22Rv1 (cell line): Measurements from ENCODE around the gene USP32.

Source experiments
- CTCF ChIP-seq: fragments of 450-650 bp; IDR thresholded peaks from 2 replicates; pipeline ENCODE4 v1.5.1; 2017; ENCODE audit warnings: mild to moderate bottlenecking
- ZFX ChIP-seq: fragments of 450-650 bp; IDR thresholded peaks from 2 replicates; pipeline ENCODE4 v1.6.1; 2017; ENCODE audit warnings: antibody characterized with exemption, borderline replicate concordance

- TF ChIP-seq CTCF (no peak), ZFX (no peak)
Measured at GRCh38 chr17:60358606-60359225, 33.2 kb downstream of the USP32 start.
